Heart right ventricle (tissue), 16 donors: Measurements from ENCODE around the gene ITPR3. TPM values are rescaled to one million over a fixed set of nuclear protein-coding genes. Genes with fewer than 3 reads are reported as not detected.

Experiments used
- ATAC-seq, 8 donors: fragments of 200-7000 bp; cut with Tn5 transposase; one replicate each; pipeline ENCODE4 v1.9.1; 2020; ENCODE audit warnings: mild to moderate bottlenecking in 8 of 8, moderate library complexity in 8 of 8, moderate number of reproducible peaks in 1 of 8
- DNase-seq, 2 donors: peaks; one replicate each; pipeline ENCODE4 v3.0.0-alpha.2; 2020
- H3K27ac ChIP-seq, 10 donors: fragments of 200-600 bp; sonication (generic) in 2 of 10; one replicate each; pipeline versions ENCODE4 v1.5.0 to v1.8.0; 2020 to 2022; ENCODE audit warnings: mild to moderate bottlenecking in 3 of 10
- H3K27me3 ChIP-seq, 7 donors: fragments of 200-600 bp; one replicate each; pipeline ENCODE4 v1.8.0; 2021 to 2022; ENCODE audit warnings: mild to moderate bottlenecking in 2 of 7
- H3K36me3 ChIP-seq, 9 donors: fragments of 200-600 bp; sonication (generic) in 1 of 9; one replicate each; pipeline versions ENCODE4 v1.5.0 to v1.8.0; 2020 to 2022; ENCODE audit warnings: mild to moderate bottlenecking in 2 of 9
- H3K4me1 ChIP-seq, 9 donors: fragments of 200-600 bp; sonication (generic) in 1 of 9; one replicate each; pipeline versions ENCODE4 v1.5.0 to v1.8.0; 2020 to 2022; ENCODE audit warnings: mild to moderate bottlenecking in 4 of 9
- H3K4me3 ChIP-seq, 10 donors: fragments of 200-600 bp; sonication (generic) in 2 of 10; one replicate each; pipeline versions ENCODE4 v1.5.0 to v1.8.0; 2020 to 2022; ENCODE audit warnings: mild to moderate bottlenecking in 7 of 10, moderate library complexity in 2 of 10
- H3K9me3 ChIP-seq, 11 donors: fragments of 200-600 bp in 10 of 11; sonication (generic) in 2 of 11; one replicate each; pipeline versions ENCODE4 v1.5.0 to v1.8.0; 2013 to 2022; ENCODE audit warnings: mild to moderate bottlenecking in 2 of 11, control low read depth in 1 of 11, moderate library complexity in 1 of 11
- CTCF ChIP-seq, 9 donors: fragments of 200-600 bp; sonication (generic) in 2 of 9; IDR thresholded peaks; one replicate each; pipeline versions ENCODE4 v1.5.0 to v1.8.0; 2021 to 2022; ENCODE audit warnings: antibody characterized with exemption in 9 of 9, mild to moderate bottlenecking in 5 of 9, moderate library complexity in 1 of 9
- WGBS, 2 donors: extraction: QIAGEN DNeasy Blood & Tissue Kit; methylation state at CpG; one replicate each; pipeline ENCODE4 v1.1.7; 2013; ENCODE audit warnings: inconsistent platforms in 1 of 2; 5-methylcytosine and 5-hydroxymethylcytosine counted together
- intact Hi-C, 10 donors: fragments of 100-400 bp; cut with DNase I; formaldehyde crosslinking; loops; one replicate each; pipeline versions ENCODE4 v1.11.1 to v1.14.2; 2022
- polyA plus RNA-seq, 2 donors: library from polyadenylated mRNA; stranded (reverse); fragments of 200-250 nt; gene quantifications; one replicate each; pipeline ENCODE4 v1.2.3, GENCODE V29; 2013
- total RNA-seq, 10 donors: library from RNA; stranded (reverse); fragmentation: NEBNext Ultra II Directional in 3 of 10; extraction: Animal tissue kit (Norgen Biotek cat#: 25700) in 3 of 10; gene quantifications; one replicate each; pipeline versions ENCODE4 v1.2.1 to v1.2.4, GENCODE V29; 2021 to 2023
- donor health status: Arrhythmogenic right ventricular cardiomyopathy.
- donor health status: ischemic (EF 13 %, LVEDD 7.1; RV severe dilation, severe dysfunction).
- donor health status: healthy with polysubstance abuse.
- donor health status: DM: no; HTN: yes; CAD: no.
- donor health status: DM: no; HTN: no; CAD: no.
- donor health status: ischemic (EF 25% LVEDD 6.9; RV normal size, moderate dysfunction).
- donor health status: ischemic (EF 25% LVEDD 5.7; RV mildly dilated, moderate dysfunction).
- donor health status: healthy.
- donor health status: DM: yes; HTN: yes; CAD: no.
- donor health status: Ischemic cardiomyopathy.
- donor health status: ischemic (EF 35%, LVEDD 5.7; RV mildly dilated, moderate dysfunction).
- donor health status: nonischemic (EF 11% LVEDD 7.7; RV severe dilation, severe dysfunction).
- donor health status: DM: yes; HTN: yes; CAD: no.
- donor health status: PGD.
- donor health status: ischemic (EF 29% LVEDD 5.4; RV normal size, mild dysfunction).
- donor health status: nonischemic (EF 23%, LVEDD 6.1; RV moderate dilation, normal function).

The ITPR3 gene
- total and polyA plus RNA-seq, 12 donors = 3.2 to 16.7 (median 6.0) TPM

GRCh38 chr6:33590531-33591198 is 30.5 kb upstream of the ITPR3 start:
- DNase-seq (no peak), ATAC-seq (peak in 3 of 8 donors; percentile 16 to 21 (median 19))
- peaks cover 16 to 47% (median 35%) of the 10 kb centered on the region in 9 donors for H3K4me1 ChIP-seq
- peak overlapping the region; percentile 11 to 93 (median 86) for H3K27ac ChIP-seq
- 62 to 76% methylated on average over 15 of the region's 15 CpGs for WGBS, 2 donors
- peaks cover 0 to 11% (median 0%) of the 10 kb centered on the region in 7 donors for H3K27me3 ChIP-seq
- H3K4me3 ChIP-seq = no peak overlapping the region
- H3K9me3 ChIP-seq = no peaks in the 10 kb centered on the region
- no peaks in the 10 kb centered on the region for H3K36me3 ChIP-seq
- intact Hi-C loops = loop anchor here in 5 of 10 donors (1.0 to 10.0 kb wide), 5 partner anchors 18 to 172 kb away; no protein-coding TSS in a partner anchor
- TF ChIP-seq CTCF (IDR thresholded peaks at IDR 0.05) = no peak

- Histone ChIP-seq H3K4me1 (peaks cover 16 to 40% (median 29%) of the 10 kb centered on the region in 9 donors), H3K4me3 (no peak overlapping the region), H3K27ac (peak overlapping the region in 5 of 10 donors; percentile 82 to 93 (median 89)), H3K36me3 (no peaks in the 10 kb centered on the region), H3K27me3 (peaks cover 0 to 11% (median 0%) of the 10 kb centered on the region in 7 donors), H3K9me3 (no peaks in the 10 kb centered on the region)
- WGBS, 2 donors = 95 to 98% methylated on average over 9 of the region's 9 CpGs
- ATAC-seq = no peak
- TF ChIP-seq CTCF (IDR thresholded peaks at IDR 0.05) = no peak
- intact Hi-C loops = loop anchor here in 3 of 10 donors (2.0 to 10.0 kb wide), 3 partner anchors 17 to 163 kb away; no protein-coding TSS in a partner anchor
- DNase-seq = no peak
Measured at GRCh38 chr6:33591424-33592032, 29.6 kb upstream of the ITPR3 start.

DNA sequence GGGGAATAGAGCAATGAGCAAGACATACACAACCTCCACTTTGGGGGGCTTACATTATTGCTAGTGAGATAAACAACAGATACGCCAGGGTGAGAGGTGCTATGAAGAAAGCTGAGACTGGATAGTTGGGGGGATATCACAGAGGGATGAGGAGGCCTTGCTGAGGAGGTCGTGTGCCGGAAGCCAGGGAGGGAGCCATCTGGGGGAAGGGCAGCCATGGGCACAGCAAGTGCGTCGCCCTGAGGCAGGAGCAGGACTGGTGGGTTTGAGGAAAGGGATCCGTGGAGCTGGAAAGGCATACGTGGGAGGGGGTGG is 28.9 kb upstream of the ITPR3 start:
- WGBS, 2 donors = 89 to 94% methylated on average over 7 of the region's 7 CpGs
- no peak for DNase-seq
- peaks cover 0 to 11% (median 0%) of the 10 kb centered on the region in 7 donors for H3K27me3 ChIP-seq
- no peak for ATAC-seq
- no peak overlapping the region for H3K27ac ChIP-seq
- intact Hi-C loops = loop anchor here in 1 of 10 donors (10.0 kb wide), 1 partner anchor 163 kb away; no protein-coding TSS in a partner anchor
- H3K36me3 ChIP-seq = no peaks in the 10 kb centered on the region
- no peak for TF ChIP-seq CTCF (IDR thresholded peaks at IDR 0.05)
- no peaks in the 10 kb centered on the region for H3K9me3 ChIP-seq
- no peak overlapping the region for H3K4me3 ChIP-seq
- H3K4me1 ChIP-seq = peaks cover 16 to 40% (median 30%) of the 10 kb centered on the region in 9 donors

DNA sequence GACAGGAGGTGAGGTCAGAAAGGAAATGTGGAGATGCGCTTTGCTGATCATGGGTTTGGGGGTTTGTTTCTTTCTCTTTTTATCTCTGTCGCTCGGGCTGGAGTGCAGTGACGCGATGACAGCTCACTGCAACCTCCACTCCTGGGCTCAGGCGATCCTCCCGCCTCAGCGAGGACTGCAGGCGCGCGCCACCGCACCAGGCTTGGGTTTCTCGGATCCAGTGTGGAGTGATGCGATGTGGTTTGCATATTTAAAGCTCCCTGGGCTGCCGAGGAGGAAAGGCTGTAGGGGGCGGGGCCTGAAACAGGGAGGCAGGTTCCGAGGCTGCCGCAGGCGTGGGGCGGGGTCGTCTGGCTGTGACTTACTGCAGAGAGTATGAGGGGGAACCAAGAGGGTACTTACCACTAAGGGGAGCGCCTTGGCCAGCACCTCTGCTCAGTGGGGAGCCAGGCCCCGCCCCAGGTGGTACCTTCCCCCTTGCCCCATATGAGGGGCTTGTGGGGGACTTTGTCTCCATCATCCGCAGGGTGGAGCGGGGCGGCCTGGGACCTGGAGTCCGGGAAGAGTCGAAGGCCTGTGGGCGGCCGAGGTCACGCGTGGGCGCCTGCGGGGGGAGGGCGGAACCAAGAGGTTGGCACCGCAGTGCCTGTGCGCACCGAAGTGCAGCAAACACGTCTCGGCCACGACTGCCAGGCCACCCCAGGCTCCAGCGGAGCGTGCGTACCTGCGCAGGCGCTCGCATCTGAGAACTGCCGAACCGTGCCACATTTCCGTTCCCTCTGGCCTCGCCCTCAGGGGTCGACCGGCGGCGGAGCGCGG is 28.3 kb upstream of the ITPR3 start:
- Histone ChIP-seq H3K27ac (peak overlapping the region in 1 of 10 donors; percentile 36), H3K27me3 (peaks cover 0 to 11% (median 0%) of the 10 kb centered on the region in 7 donors), H3K4me1 (peaks cover 16 to 43% (median 30%) of the 10 kb centered on the region in 9 donors), H3K36me3 (no peaks in the 10 kb centered on the region), H3K9me3 (no peaks in the 10 kb centered on the region), H3K4me3 (peak overlapping the region in 5 of 10 donors; percentile 5 to 30 (median 14))
- no peak for ATAC-seq
- intact Hi-C loops = loop anchor here in 1 of 10 donors (10.0 kb wide), 1 partner anchor 162 kb away; no protein-coding TSS in a partner anchor
- DNase-seq = no peak
- 40 to 46% methylated on average over 57 of the region's 57 CpGs for WGBS, 2 donors
- TF ChIP-seq CTCF (IDR thresholded peaks at IDR 0.05) = no peak
